ENCODE measurements around the gene TBX6.
"Not testable (repeated sequence)": the region's sequence is repeated elsewhere in the genome, so short reads cannot be mapped to it uniquely, and the experiment has no call there.

The TBX6 gene, protein sequence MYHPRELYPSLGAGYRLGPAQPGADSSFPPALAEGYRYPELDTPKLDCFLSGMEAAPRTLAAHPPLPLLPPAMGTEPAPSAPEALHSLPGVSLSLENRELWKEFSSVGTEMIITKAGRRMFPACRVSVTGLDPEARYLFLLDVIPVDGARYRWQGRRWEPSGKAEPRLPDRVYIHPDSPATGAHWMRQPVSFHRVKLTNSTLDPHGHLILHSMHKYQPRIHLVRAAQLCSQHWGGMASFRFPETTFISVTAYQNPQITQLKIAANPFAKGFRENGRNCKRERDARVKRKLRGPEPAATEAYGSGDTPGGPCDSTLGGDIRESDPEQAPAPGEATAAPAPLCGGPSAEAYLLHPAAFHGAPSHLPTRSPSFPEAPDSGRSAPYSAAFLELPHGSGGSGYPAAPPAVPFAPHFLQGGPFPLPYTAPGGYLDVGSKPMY

DNA sequence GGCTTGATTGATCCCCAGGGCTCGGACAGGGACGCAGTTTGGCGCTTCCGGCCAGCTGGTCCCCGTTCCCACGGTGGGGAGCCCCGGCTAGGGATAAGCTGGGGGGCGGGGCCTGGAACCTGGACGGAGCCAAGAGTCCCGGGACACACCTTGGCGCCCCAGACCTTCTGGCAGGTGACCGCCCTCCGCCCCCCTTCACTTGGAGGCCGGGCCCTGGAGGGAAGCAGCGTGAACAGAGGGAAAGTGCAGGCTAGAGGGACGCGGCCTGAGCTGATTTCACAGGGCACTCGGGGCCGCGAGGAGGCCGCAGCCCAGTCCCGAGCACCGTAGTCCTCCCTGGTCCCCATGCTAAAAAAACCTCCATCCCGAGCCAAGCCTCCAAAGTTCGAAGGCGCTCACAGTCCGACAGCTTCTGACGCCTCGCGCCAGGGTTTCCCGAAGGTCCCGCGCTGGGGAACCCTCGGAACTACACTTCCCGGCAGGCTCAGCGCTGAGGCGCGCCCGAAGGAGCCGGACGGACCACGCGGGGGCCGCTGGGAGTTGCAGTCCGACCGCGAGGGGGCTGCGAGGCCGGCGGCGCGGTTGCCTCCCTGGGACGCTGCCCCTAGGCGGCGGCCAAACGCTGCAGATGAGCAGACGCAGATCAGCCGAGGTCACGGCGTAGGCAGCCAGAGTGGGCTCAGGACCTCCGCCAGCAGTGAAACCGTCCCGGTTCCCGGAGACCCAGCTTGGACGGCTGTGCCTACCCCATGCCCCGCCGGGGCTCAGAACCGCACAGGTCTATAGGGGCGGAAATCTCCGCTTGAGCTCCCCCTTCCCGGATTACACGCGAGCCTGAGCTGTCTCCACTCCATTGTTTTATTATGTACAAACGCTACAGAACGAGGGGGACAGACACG lies at the start of gene TBX6:
Gene TBX6 (minus strand): TSS at position 451 of the 899 bp plus-strand sequence. CDS start 731 bp downstream, outside the sequence.
- DNase-seq (ENCODE audit: low read depth in 2 of 2), result peak; percentile 91 to 96

- DNase-seq (ENCODE audit: low read depth in 2 of 2), result no peak
Observed at GRCh38 chr16:30139583-30140481, 48.1 kb upstream of the TBX6 start.

DNA sequence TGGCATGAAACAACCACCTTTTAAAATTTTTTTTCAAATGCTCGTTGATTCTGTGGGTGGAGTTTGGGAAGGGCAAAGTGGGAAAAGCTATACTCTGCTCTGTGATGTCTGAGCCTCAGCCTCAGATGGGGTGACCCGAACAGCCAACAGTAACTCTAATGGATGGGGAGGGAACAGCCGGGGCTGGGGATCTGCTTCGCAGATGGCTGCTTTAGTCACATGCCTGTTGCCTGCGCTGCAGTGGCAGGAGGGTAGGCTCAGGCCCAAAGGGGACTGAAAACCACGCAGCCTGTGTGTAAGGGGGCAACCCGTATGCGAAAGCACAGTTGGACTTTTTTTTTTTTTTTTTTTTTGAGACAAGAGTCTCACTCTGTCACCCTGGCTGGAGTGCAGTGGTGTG lies 46.2 kb upstream of the TBX6 start:
- no peak for DNase-seq (ENCODE audit: low read depth in 2 of 2)

DNA sequence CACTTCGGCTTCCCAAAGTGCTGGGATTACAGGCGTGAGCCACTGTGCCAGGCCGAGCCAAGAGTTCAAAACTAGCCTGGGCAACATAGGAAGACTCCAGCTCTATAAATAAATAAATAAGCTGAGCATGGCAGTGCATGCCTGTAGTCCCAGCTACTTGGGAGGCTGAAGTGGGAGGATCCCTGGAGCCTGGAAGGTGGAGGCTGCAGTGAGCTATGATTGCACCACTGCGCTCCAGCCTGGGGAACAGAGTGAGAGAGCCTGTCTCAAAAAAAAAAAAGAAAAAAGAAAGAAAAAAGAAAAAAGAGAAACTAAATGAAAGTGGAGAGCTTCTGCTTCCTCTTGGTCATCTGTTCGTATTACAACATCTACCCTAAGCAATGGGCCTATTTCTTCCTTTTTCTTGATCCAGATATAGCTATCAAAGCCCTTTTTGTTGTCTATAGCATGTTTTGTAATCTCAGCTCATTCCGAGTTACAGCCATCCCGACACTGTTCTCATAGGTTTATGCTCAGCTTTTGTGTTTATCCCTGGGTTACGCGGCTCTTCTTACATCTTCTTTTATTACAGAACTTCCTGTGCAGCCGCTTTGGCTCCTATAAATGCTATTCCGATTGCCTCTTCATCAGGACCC lies 45.4 kb upstream of the TBX6 start:
- no peak for DNase-seq (ENCODE audit: low read depth in 2 of 2)

GRCh38 chr16:30132591-30132990 lies 40.9 kb upstream of the TBX6 start:
- no peak for DNase-seq (ENCODE audit: low read depth in 2 of 2)

DNA sequence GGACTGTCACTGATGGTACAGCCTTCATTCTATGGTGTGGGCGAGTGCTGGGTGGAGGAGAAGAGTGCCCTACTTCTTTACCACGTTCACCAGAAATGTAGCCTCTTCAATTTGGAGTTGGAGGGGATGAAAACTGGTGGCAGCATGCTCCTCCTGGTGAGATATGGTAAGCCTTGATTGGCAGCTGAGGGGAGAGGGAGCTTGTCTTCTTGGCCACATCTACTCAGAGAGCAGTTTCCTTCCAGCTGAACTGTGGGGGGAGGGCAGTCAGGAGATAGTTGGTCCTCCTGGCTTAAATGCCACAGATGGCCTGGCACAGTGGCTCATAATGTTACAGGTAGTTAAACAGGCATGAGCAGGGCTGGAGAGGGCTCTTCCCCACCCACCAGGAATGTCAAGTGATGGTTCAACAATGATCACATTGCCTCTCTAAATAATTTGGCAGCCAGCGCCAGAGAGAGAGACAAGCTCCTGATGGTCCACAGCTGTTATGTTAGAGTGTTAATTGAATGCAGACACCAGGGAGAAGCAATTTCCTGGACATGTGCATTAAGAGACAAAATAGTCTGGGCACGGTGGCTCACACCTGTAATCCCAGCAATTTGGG lies 40.2 kb upstream of the TBX6 start:
- no peak for DNase-seq (ENCODE audit: low read depth in 2 of 2)

GRCh38 chr16:30127993-30128392 lies 36.3 kb upstream of the TBX6 start:
- DNase-seq (ENCODE audit: low read depth in 2 of 2), result no peak

DNA sequence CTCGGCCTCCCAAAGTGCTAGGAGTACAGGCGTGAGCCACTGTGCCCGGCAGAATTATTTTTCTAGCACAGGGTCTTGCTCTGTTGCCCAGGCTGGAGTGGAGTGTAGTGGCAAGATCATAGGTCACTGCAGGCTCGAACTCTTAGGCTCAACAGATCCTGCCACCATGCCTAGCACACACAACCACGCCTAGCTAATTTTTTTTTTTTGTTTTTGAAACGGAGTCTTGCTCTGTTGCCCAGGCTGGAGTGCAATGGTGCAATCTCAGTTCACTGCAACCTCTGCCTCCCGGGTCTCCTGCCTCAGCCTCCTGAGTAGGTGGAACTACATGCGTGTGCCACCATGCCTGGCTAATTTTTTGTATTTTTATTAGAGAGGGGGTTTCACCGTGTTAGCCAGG lies 34.0 kb upstream of the TBX6 start:
- not testable (repeated sequence) for DNase-seq (ENCODE audit: low read depth in 2 of 2)

GRCh38 chr16:30124985-30125379 lies 33.3 kb upstream of the TBX6 start:
- no peak for DNase-seq (ENCODE audit: low read depth in 2 of 2)

DNA sequence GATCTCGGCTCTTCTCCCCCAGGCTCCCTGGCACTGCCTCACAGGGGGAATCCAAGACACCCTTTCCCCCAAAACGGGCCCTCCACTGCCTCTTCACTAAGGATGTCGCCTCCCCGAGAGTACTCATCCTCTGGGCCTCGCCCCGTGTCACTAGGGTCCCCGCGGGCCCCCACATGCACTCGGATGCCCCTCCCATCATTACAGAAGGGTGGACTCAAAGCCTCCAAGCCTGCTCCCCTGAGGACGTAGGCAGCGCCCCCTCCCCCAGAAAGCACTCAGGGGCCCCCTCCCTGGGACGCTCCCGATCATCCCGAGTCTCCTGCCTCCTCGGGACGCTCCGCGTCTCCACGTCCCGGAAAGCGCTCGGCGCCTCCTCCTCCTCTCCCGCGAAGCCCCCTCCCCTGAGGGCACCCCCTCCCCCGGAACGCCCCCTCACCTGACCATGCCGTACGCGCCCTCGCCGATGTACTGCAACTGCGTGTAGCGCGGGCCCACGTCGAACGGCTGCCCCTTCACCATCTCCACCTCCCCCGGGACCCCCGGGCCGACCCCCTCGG lies 31.0 kb upstream of the TBX6 start:
- no peak for DNase-seq (ENCODE audit: low read depth in 2 of 2)

DNA sequence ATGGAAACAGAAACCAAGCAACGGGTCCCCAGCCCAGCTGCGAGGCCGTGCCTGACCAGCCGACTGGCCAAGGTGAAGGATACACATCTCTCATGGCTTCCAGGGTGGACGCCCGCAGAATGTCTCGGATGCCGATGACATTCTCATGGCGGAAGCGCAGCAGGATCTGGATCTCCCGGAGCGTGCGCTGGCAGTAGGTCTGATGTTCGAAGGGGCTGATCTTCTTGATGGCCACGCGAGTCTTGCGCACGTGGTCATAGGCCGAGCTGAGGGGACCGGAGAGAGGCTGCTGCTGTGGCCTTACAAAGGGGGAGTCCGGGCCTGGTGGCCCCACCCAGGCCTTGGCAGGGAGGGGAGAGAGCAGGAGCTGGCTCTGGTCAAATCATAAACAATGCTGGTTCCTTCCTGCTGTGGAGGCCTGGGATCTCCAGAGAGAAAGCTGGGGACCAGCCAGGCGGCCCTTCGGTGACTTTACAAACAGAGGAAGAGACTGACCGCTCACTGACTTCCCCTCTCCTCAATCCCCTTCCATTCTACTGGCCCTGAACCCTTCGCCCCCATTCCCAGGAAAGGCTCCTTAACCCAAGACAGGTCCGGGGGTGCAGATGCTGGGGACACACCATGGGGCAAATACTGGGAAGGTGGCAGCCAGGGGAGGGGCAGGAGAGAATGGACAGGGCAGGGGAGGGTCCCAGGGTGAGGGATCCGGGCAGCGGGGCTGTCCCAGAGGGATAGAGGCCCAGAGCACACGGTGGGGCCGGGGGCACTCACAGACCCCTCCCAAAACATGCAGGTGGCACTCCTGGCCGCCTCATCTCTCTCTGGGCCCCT lies 30.2 kb upstream of the TBX6 start:
- no peak for DNase-seq (ENCODE audit: low read depth in 2 of 2)

- no peak for DNase-seq (ENCODE audit: low read depth in 2 of 2)
Observed at GRCh38 chr16:30120340-30121105, 28.8 kb upstream of the TBX6 start.

- DNase-seq (ENCODE audit: low read depth in 2 of 2), result no peak
Observed at GRCh38 chr16:30119428-30119827, 27.7 kb upstream of the TBX6 start.

DNA sequence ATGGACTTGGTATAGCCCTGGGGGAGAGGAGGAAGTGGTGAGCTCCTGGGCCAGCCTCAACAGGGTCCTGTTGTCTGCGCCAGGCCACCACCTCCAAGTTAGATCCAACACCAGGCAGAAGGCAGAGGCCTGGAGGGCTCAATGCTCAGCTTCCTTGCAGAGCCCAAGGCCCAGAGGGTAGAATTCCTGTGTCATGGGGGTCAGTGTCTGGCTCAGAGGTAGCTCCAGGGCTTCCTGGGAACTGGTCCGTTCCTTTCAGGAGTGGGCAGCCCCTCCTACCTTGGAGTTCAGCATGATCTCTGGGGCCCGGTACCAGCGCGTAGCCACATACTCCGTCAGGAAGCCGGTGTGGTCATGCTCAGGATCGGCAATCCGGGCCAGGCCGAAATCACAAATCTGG lies 26.0 kb upstream of the TBX6 start:
- DNase-seq (ENCODE audit: low read depth in 2 of 2), result no peak

- DNase-seq (ENCODE audit: low read depth in 2 of 2), result no peak
Observed at GRCh38 chr16:30116291-30117207, 24.8 kb upstream of the TBX6 start.

- no peak for DNase-seq (ENCODE audit: low read depth in 2 of 2)
Observed at GRCh38 chr16:30115238-30115637, 23.5 kb upstream of the TBX6 start.

DNA sequence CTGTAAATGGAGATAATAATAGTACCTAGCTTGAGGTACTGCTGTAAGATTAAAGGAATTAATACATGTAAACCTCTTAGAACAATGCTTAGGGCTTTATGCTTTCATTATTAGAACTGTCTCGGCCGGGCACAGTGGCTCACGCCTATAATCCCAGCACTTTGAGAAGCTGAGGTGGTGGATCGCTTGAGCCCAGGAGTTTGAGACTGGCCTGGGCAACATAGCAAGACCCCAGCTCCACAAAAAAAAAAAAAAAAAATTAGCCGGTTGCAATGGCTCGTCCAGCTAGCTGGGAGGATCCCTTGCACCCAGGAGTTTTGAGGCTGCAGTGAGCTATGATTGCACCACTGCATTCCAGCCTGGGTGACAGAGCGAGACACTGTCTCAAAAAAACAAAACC lies 23.1 kb upstream of the TBX6 start:
- DNase-seq (ENCODE audit: low read depth in 2 of 2), result not testable (repeated sequence)

DNA sequence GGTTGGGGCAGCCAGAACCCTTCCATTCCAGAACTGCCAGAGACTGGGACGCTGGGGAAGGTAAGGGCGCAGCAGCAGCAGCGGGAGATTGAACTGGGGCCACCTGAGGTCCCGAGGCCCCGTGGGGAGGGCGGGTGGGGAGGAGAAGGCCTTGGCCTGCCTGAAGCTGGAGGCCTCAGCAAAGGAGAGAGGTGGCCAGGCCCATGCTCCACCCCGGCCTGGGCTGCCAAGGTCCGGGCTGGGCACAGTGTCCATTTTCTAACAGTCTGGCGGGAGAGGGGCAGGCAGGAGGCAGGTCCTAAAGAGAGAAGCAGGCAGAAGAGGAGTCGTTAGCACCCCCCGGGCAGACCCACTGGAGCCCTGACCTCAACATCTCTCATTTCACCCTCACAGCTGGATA lies 22.7 kb upstream of the TBX6 start:
- no peak for DNase-seq (ENCODE audit: low read depth in 2 of 2)
